CD14-positive monocyte (primary cell): Measurements from ENCODE around the gene CELF2. TPM values are rescaled to one million over a fixed set of nuclear protein-coding genes. Genes with fewer than 3 reads are reported as not detected.

Experiments used
- DNase-seq, 3 donors: peaks; one replicate each; pipeline ENCODE4 v3.0.0-alpha.2; 2011 to 2022
- H2AFZ ChIP-seq: 2 replicates; pipeline ENCODE4 v1.6.0; 2012; ENCODE audit warnings: mild to moderate bottlenecking, low read depth, low read length, inconsistent platforms; ENCODE audit not compliant: insufficient read depth, poor library complexity, severe bottlenecking
- H3K27ac ChIP-seq, 2 donors: 1 replicate in 1 of 2; 2 replicates in 1 of 2; pipeline ENCODE4 v1.5.1; 2012 to 2013; ENCODE audit warnings: low read length in 2 of 2, control low read depth in 1 of 2, inconsistent platforms in 1 of 2, low read depth in 1 of 2, mild to moderate bottlenecking in 1 of 2
- H3K27me3 ChIP-seq, 2 donors: one replicate each; pipeline versions ENCODE4 v1.6.0 to v1.6.1; 2011 to 2013; ENCODE audit warnings: low read length in 2 of 2; ENCODE audit not compliant: control insufficient read depth in 2 of 2, insufficient read depth in 2 of 2
- H3K36me3 ChIP-seq, 2 donors: replicated peaks in 1 of 2; 1 replicate in 1 of 2; 2 replicates in 1 of 2; pipeline versions ENCODE4 v1.5.1 to v1.6.1; 2012 to 2013; ENCODE audit warnings: low read length in 2 of 2, control low read depth in 1 of 2, inconsistent platforms in 1 of 2, mild to moderate bottlenecking in 1 of 2; ENCODE audit not compliant: insufficient read depth in 2 of 2, control insufficient read depth in 1 of 2
- H3K4me1 ChIP-seq, 2 donors: 1 replicate in 1 of 2; 2 replicates in 1 of 2; pipeline versions ENCODE4 v1.5.1 to v1.6.1; 2012 to 2013; ENCODE audit warnings: low read length in 2 of 2, control low read depth in 1 of 2, inconsistent platforms in 1 of 2, mild to moderate bottlenecking in 1 of 2, moderate library complexity in 1 of 2; ENCODE audit not compliant: insufficient read depth in 2 of 2, control insufficient read depth in 1 of 2
- H3K4me2 ChIP-seq: replicated peaks from 2 replicates; pipeline ENCODE3; 2012; ENCODE audit warnings: low read length, moderate library complexity, mild to moderate bottlenecking; ENCODE audit not compliant: poor library complexity, severe bottlenecking; ENCODE audit errors: extremely low read depth
- H3K4me3 ChIP-seq, 3 experiments: fragments of 200-600 bp in 1 of 3; sonication (generic) in 1 of 3; replicated peaks in 1 of 3; 1 replicate in 2 of 3; 2 replicates in 1 of 3; pipeline ENCODE4 v1.5.1; 2011 to 2013; ENCODE audit warnings: low read length in 3 of 3, mild to moderate bottlenecking in 3 of 3, control low read depth in 2 of 3, low read depth in 2 of 3, inconsistent platforms in 1 of 3, moderate library complexity in 1 of 3
- H3K79me2 ChIP-seq: 2 replicates; pipeline ENCODE4 v1.6.0; 2012; ENCODE audit warnings: mild to moderate bottlenecking, control low read depth, inconsistent platforms, low read length, moderate library complexity; ENCODE audit not compliant: insufficient read depth
- H3K9ac ChIP-seq: 2 replicates; pipeline ENCODE4 v1.6.0; 2017; ENCODE audit warnings: low read length, mild to moderate bottlenecking; ENCODE audit not compliant: insufficient read depth, poor library complexity, severe bottlenecking
- H3K9me3 ChIP-seq, 2 donors: replicated peaks in 1 of 2; 1 replicate in 1 of 2; 2 replicates in 1 of 2; pipeline versions ENCODE4 v1.5.1 to v1.6.1; 2012 to 2013; ENCODE audit warnings: low read length in 2 of 2, control low read depth in 1 of 2; ENCODE audit not compliant: control insufficient read depth in 1 of 2, insufficient read depth in 1 of 2
- H4K20me1 ChIP-seq: 2 replicates; pipeline ENCODE4 v1.6.0; 2012; ENCODE audit warnings: mild to moderate bottlenecking, low read length, control low read depth, moderate library complexity; ENCODE audit not compliant: insufficient read depth
- H3K27ac Mint-ChIP-seq, 7 donors: one replicate each; pipeline ENCODE4 v1.8.0; 2020; ENCODE audit warnings: mild to moderate bottlenecking in 7 of 7, mixed read lengths in 7 of 7, moderate library complexity in 6 of 7, inconsistent platforms in 2 of 7
- H3K27me3 Mint-ChIP-seq, 3 donors: one replicate each; pipeline ENCODE4 v1.8.0; 2021 to 2022; ENCODE audit warnings: low read depth in 3 of 3, mild to moderate bottlenecking in 3 of 3, mixed read lengths in 3 of 3, moderate library complexity in 3 of 3, inconsistent platforms in 1 of 3
- H3K36me3 Mint-ChIP-seq, 2 donors: one replicate each; pipeline ENCODE4 v1.8.0; 2020; ENCODE audit warnings: mixed read lengths in 2 of 2, inconsistent platforms in 1 of 2, mild to moderate bottlenecking in 1 of 2
- H3K4me1 Mint-ChIP-seq: one replicate; pipeline ENCODE4 v1.8.0; 2020; ENCODE audit warnings: mild to moderate bottlenecking, mixed read lengths
- H3K4me3 Mint-ChIP-seq, 2 donors: one replicate each; pipeline ENCODE4 v1.8.0; 2020; ENCODE audit warnings: mild to moderate bottlenecking in 2 of 2, mixed read lengths in 2 of 2, moderate library complexity in 1 of 2
- H3K9me3 Mint-ChIP-seq, 7 donors: one replicate each; pipeline ENCODE4 v1.8.0; 2020 to 2022; ENCODE audit warnings: mixed read lengths in 7 of 7, mild to moderate bottlenecking in 6 of 7, moderate library complexity in 6 of 7, inconsistent platforms in 2 of 7
- CTCF ChIP-seq: fragments of 200-600 bp; IDR thresholded peaks from one replicate; pipeline ENCODE4 v1.8.0; 2022; ENCODE audit warnings: antibody characterized with exemption, mild to moderate bottlenecking
- WGBS: methylation state at CpG from one replicate; pipeline ENCODE4 v1.1.5; 2013; ENCODE audit warnings: missing lambda C conversion rate; ENCODE audit not compliant: insufficient coverage; 5-methylcytosine and 5-hydroxymethylcytosine counted together
- intact Hi-C, 2 donors: fragments of 100-400 bp; cut with micrococcal nuclease; formaldehyde crosslinking; loops; one replicate each; pipeline versions ENCODE4 v1.15.0 to v1.15.1; 2023
- polyA plus RNA-seq, 3 donors: library from polyadenylated mRNA; depleted of rRNA in 1 of 3; unstranded in 2 of 3; stranded (reverse) in 1 of 3; fragments of 300-500 nt in 2 of 3; fragments of >200 nt in 1 of 3; fragmentation: Illumina TruSeq in 2 of 3; gene quantifications; 1 replicate in 2 of 3; 2 replicates in 1 of 3; pipeline ENCODE4 v1.2.3, GENCODE V29; 2012 to 2021

CELF2 gene
- polyA plus RNA-seq, 3 donors: 53.5 to 93.3 (median 80.5) TPM

- H3K4me1 Mint-ChIP-seq: peaks cover 31% of the 10 kb centered on the region
- Histone ChIP-seq H3K4me1 (peaks cover 47 to 57% of the 10 kb centered on the region in 2 donors), H3K4me3 (no peak overlapping the region), H3K27ac (peak overlapping the region in 1 of 2 donors; percentile 70), H4K20me1 (peaks cover 100% of the 10 kb centered on the region), H3K4me2 (no peak overlapping the region), H3K79me2 (peaks cover 51% of the 10 kb centered on the region), H3K27me3 (no peaks in the 10 kb centered on the region), H2AFZ (no peak overlapping the region), H3K36me3 (peaks cover 63 to 91% of the 10 kb centered on the region in 2 donors), H3K9me3 (no peaks in the 10 kb centered on the region), H3K9ac (no peak overlapping the region)
- TF ChIP-seq CTCF: no peak
- H3K27ac Mint-ChIP-seq: no peak overlapping the region
- H3K27me3 Mint-ChIP-seq: no peaks in the 10 kb centered on the region
- no peaks in the 10 kb centered on the region for H3K9me3 Mint-ChIP-seq
- H3K36me3 Mint-ChIP-seq: peaks cover 52 to 53% of the 10 kb centered on the region in 2 donors
- WGBS: 100% methylated on average over 6 of the region's 7 CpGs
- intact Hi-C loops: no loop called here
- DNase-seq: no peak
- H3K4me3 Mint-ChIP-seq: no peak overlapping the region
Observed at GRCh38 chr10:11284291-11285085, 266.8 kb downstream of the CELF2 start.

- H3K27ac ChIP-seq: peak overlapping the region; percentile 3 to 70
- H3K36me3 Mint-ChIP-seq: peaks cover 54% of the 10 kb centered on the region in 2 donors
Observed at GRCh38 chr10:11285171-11285570, 267.5 kb downstream of the CELF2 start.

More at GRCh38 chr10:11285171-11285570, 267.5 kb downstream of the CELF2 start:
- Histone ChIP-seq H3K9ac (no peak overlapping the region), H3K4me1 (peaks cover 47 to 53% of the 10 kb centered on the region in 2 donors), H4K20me1 (peaks cover 100% of the 10 kb centered on the region), H3K4me3 (no peak overlapping the region), H3K36me3 (peaks cover 63 to 91% of the 10 kb centered on the region in 2 donors), H3K79me2 (peaks cover 58% of the 10 kb centered on the region), H3K9me3 (no peaks in the 10 kb centered on the region), H3K4me2 (no peak overlapping the region), H2AFZ (no peak overlapping the region), H3K27me3 (no peaks in the 10 kb centered on the region)
- no peaks in the 10 kb centered on the region for H3K9me3 Mint-ChIP-seq
- H3K27ac Mint-ChIP-seq: no peak overlapping the region
- DNase-seq: no peak
- no peaks in the 10 kb centered on the region for H3K27me3 Mint-ChIP-seq
- no peak overlapping the region for H3K4me3 Mint-ChIP-seq
- peaks cover 28% of the 10 kb centered on the region for H3K4me1 Mint-ChIP-seq
- intact Hi-C loops: no loop called here
- TF ChIP-seq CTCF: no peak
- WGBS: 82% methylated on average over 3 of the region's 4 CpGs
